HG03457 (cell line): ENCODE measurements around the gene WDR1.

ENCODE experiments used
- ATAC-seq: cut with Tn5 transposase; IDR thresholded peaks from one replicate; pipeline ENCODE4 v1.9.1; 2021; ENCODE audit warnings: moderate number of reproducible peaks; ENCODE audit not compliant: unreplicated experiment

WDR1 gene

GRCh38 chr4:10050261-10050661 lies 66.3 kb downstream of the WDR1 start:
- no peak for ATAC-seq

- no peak for ATAC-seq
These were observed 67.5 kb downstream of the WDR1 start for GRCh38 chr4:10048941-10049697.

- no peak for ATAC-seq
These were observed 68.6 kb downstream of the WDR1 start for GRCh38 chr4:10047967-10048366.

- ATAC-seq = no peak
These were observed 70.1 kb downstream of the WDR1 start for GRCh38 chr4:10046471-10046870.

DNA sequence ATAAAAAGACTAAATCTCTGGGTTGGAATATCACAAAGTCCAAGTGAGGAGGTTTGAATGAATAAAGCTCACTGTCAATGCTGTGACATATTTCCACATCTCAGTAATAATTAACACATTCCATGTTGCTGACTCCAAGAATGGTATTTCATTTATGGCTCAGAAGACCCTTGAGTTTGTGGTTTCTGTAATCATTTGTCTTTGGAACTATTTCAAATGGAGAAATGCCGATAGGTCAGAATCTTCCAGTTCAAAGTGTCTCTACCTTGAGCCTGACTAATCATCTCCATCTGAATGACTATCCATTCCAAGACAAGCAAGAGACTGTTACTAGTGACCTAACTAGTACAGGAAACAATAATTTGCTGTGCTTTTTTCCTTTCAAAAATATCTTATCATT lies 71.1 kb downstream of the WDR1 start:
- no peak for ATAC-seq

- no peak for ATAC-seq
These were observed 75.6 kb downstream of the WDR1 start for GRCh38 chr4:10041036-10041435.

DNA sequence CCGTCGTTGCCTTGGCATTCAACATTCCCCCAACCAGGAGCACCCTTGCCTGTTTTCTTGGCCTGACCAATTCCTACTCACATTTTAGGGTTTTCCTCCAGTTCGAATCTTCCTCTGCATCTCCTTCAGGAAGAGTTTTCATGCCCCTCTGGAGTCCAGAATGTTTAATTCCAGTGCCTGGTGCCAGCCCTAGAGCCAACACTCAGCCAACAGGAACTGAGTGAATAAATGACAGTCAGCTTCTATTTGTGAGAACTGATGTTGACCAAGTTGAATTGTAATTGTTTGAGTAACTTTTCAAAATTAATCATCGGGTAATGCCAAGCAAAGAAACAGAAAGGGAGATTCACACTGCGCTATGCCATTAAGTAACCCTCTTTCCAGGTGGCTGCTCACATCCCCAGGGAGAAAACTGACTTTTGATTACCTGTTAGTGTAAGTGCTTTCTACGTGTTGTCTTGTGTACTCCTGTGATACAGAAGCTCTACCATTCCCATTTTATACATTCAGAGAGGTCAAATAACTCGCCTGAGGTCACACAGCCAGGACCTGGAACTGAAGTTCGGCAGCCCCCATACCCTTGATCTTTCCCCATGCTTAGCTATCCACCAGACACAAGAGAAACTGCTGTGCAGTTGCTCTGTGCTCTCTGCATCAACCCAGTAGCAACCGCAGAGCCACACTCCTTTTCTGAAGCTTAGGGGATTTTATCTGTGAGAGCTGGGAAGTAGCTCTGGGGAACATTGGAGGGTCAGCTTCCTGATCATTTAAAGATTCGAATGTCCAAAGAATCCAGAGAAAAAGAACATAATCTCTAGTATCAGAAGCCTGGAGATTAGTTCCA lies 76.3 kb downstream of the WDR1 start:
- no peak for ATAC-seq

- no peak for ATAC-seq
These were observed 79.7 kb downstream of the WDR1 start for GRCh38 chr4:10036807-10037342.

DNA sequence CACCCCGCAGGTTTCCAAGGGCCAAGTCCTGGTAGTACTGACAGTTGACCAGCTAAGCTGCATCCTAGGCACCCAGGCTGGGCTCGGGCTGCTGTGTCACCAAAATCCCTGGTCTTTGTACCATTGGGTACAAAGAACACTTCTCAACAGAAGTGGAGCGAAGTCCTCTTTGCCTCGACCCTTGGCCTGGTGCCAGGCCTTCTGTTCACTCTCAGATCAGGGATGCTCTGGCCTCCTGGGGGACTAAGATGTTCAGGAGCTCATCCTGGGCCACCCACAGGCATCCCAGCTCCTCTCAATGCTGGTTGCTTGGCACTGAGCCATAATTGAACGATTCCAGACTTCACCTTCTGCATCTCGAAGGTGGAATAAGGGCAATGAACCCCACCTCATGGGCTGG lies 81.5 kb downstream of the WDR1 start:
- no peak for ATAC-seq

- no peak for ATAC-seq
These were observed 81.9 kb downstream of the WDR1 start for GRCh38 chr4:10034612-10035104.

DNA sequence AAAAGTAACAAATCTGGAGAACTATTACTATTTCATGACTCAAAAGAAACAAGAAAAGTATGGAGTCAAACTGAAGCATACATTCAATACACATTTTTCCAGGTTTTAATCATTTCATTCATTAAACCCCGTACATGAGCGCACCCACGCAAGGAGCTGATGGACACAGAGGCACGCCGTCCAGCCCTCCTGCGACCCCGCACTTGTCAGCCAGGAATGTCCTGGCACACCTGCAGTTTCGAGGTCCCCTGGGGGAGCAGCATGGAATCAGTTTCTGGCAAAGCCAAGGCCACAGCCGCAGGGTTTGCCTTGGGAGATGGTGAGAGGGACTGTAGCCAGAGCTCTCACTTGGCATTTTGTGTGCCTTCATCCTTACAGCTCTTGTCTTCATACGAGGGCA lies 82.5 kb downstream of the WDR1 start:
- ATAC-seq = no peak

GRCh38 chr4:10033191-10033881 lies 83.3 kb downstream of the WDR1 start:
- ATAC-seq = no peak

GRCh38 chr4:10032625-10033024 lies 84.0 kb downstream of the WDR1 start:
- no peak for ATAC-seq

DNA sequence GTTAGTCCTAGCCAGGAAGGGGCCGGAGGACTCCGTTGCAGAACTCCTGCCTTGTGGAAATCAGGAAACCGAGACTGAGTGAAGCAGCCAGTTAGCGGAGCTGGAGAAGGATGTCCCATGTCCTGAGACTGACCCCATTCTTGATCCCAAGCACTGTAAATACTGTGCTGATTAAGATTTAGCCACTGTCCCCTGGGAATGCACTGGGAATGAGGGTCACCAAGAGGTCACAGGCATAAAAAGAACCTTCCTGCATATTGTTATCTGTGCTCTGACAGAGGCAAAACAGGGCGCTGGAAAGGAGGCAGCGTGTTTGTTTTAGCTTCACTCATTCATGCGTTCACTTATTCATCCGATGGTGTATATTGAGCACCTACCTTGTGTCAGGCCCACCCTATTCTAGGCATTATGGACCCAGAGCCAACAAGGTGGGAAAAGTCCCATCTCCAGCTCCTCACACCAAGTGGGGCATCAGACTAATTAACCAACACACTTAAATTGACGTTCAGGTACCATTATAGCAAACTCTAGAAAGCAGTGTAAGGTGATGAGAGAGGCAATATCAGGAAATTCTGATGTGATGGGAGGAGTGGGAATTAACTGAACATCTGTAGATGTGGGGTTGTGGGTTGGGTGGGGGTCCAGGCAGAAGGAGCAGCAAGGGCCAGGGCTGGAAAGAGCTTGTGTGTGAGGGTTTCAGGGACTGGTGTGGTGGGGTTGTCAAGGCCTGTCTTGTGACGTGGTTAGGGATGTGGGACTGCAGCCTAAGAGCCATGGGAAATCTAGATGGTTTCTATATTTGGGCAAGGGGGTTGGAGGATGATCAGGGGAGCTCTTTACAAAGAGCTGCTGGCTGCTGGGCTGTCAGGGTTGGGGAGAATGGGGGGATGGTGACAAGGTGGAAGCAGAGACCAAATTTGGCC lies 84.7 kb downstream of the WDR1 start:
- ATAC-seq = no peak

DNA sequence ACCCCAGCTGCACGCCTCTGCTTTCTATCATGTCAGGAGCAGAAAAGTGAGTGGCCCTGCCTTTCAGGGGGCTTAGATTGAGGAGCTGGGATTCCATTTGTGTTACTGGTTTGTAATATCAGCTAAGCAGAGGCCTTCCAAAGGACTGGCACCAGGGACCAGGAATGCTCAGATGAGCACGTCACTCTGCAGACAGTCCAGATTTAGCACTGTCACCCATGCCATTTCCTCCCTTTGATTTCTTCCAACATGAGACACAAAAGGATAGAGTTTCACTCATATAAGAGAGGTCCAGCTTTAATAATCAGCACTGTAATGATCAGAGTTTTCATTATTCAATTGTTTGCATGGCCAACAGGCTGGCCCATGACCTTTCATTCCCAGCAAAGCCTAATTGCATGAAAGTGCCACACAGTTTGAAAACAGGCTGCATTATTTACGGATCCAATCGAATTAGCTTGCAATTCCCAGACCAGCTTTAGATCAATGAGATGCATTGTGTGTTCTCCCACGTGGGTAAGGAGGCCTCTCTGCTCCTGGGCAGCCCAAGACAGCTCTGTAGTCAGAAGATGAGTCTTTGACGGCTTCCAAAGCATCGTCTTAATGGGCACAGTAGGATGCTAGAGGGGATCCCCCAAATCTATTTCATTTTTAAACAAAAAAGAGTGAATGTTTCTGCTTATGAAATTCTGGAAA lies 85.5 kb downstream of the WDR1 start:
- no peak for ATAC-seq

GRCh38 chr4:10029403-10029802 lies 87.2 kb downstream of the WDR1 start:
- no peak for ATAC-seq

GRCh38 chr4:10028910-10029309 lies 87.7 kb downstream of the WDR1 start:
- ATAC-seq = no peak

DNA sequence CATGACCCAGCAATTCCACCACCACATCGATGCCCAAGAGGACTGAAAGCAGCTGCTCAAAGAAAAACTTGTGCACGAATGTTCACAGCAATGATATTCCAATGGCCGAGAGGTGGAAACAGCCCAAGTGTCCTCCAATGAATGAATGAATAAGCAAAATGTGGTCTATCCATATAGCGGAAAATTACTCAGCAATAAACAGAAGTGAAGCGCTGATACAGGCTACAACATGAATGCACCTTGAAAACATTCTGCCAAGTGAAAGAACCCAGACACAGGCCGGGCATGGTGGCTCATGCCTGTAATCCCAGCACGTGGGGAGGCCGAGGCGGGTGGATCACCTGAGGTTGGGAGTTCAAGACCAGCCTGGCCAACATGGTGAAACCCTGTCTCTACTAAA lies 90.1 kb downstream of the WDR1 start:
- no peak for ATAC-seq

DNA sequence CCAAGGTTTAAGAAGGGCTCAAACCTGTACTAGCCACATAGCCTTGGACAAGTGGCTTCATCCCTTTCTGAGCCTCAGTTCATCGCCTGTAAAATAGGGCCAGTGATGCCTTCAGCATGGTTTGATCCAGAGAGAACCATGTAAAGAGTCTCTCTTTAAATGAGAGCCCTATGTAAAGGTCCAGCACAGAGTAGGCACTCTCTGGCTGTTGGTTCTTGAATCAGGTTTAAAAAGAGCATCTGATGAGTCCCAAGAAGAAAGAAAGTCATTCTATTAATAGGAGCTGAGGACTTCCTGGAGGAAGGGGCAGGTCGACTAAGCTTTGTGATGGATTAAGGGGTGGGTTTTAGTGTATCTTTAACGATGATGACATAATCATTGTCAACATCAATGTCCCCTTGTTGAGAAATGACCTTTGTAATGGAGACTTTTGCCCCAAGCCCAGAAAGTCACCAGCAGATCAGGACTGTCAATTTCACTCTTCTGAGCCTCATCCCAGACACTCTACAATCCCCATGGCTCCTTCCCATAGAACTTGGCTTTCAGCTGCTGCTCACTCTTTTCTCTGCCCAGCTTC lies 91.3 kb downstream of the WDR1 start:
- ATAC-seq = no peak
